ENCODE measurements around the gene CIAO1. TPM values are rescaled to one million over a fixed set of nuclear protein-coding genes. Genes with fewer than 3 reads are reported as not detected.

Gene CIAO1
- total and polyA plus RNA-seq, 7 donors: 45.6 to 110 (median 77.4) TPM

DNA sequence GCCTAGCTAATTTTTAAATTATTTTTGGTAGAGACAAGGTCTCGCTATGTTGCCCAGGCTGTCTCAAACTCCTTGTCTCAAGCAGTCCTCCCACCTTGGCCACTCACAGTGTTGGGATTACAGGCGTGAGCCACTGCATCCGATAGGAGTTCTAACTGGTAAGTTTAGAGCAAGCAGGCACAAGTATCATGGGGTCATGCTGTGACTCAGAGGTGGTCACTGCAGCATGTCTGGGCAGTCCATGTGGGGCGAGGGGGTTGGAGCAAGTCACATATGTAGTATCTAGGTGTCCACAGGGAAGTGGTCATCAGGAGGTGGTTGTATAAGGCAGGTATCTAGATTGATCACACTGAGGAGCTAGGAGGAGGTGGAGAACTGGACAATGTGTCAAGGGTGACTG, 34.7 kb upstream of the CIAO1 start:
- WGBS, 2 donors: 94 to 96% methylated on average over 4 of the region's 4 CpGs
- Histone ChIP-seq H3K9me3 (no peaks in the 10 kb centered on the region), H3K4me1 (no peaks in the 10 kb centered on the region), H3K27ac (no peak overlapping the region), H3K4me3 (no peak overlapping the region), H3K36me3 (no peaks in the 10 kb centered on the region), H3K27me3 (no peaks in the 10 kb centered on the region)
- intact Hi-C loops (cut with DNase I): no loop called here
- no peak for DNase-seq
- TF ChIP-seq POLR2AphosphoS5 (IDR thresholded peaks at IDR 0.05) (no peak), EP300 (IDR thresholded peaks at IDR 0.05) (no peak), POLR2A (IDR thresholded peaks at IDR 0.05) (no peak)
- TF ChIP-seq, protein P1, sequence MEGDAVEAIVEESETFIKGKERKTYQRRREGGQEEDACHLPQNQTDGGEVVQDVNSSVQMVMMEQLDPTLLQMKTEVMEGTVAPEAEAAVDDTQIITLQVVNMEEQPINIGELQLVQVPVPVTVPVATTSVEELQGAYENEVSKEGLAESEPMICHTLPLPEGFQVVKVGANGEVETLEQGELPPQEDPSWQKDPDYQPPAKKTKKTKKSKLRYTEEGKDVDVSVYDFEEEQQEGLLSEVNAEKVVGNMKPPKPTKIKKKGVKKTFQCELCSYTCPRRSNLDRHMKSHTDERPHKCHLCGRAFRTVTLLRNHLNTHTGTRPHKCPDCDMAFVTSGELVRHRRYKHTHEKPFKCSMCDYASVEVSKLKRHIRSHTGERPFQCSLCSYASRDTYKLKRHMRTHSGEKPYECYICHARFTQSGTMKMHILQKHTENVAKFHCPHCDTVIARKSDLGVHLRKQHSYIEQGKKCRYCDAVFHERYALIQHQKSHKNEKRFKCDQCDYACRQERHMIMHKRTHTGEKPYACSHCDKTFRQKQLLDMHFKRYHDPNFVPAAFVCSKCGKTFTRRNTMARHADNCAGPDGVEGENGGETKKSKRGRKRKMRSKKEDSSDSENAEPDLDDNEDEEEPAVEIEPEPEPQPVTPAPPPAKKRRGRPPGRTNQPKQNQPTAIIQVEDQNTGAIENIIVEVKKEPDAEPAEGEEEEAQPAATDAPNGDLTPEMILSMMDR (IDR thresholded peaks at IDR 0.05): no peak

DNA sequence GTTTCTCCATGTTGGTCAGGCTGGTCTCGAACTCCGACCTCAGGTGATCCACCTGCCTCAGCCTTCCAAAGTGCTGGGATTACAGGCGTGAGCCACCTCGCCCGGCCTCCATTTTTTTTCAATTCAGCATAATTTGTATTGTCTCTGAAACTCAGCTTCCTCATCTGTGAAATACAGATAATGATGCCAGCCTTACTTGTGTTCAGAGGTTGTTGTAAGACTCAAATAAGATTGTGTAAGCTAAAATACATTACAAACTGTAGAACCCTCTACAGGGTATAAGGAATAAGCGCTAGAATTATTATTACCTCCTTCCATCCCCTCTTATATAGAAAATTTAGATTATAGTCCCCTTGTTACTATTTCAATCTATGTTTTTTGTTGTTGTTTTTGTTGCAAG, 32.6 kb upstream of the CIAO1 start:
- no peaks in the 10 kb centered on the region for H3K9me3 ChIP-seq
- H3K27ac ChIP-seq: no peak overlapping the region
- no peaks in the 10 kb centered on the region for H3K36me3 ChIP-seq
- no peaks in the 10 kb centered on the region for H3K4me1 ChIP-seq
- TF ChIP-seq POLR2A (IDR thresholded peaks at IDR 0.05) (no peak), EP300 (IDR thresholded peaks at IDR 0.05) (no peak), POLR2AphosphoS5 (IDR thresholded peaks at IDR 0.05) (no peak)
- TF ChIP-seq, protein P1 (IDR thresholded peaks at IDR 0.05): no peak
- intact Hi-C loops (cut with DNase I): no loop called here
- WGBS, 2 donors: 91 to 92% methylated on average over 6 of the region's 6 CpGs
- H3K4me3 ChIP-seq: no peak overlapping the region
- DNase-seq: no peak
- no peaks in the 10 kb centered on the region for H3K27me3 ChIP-seq

DNA sequence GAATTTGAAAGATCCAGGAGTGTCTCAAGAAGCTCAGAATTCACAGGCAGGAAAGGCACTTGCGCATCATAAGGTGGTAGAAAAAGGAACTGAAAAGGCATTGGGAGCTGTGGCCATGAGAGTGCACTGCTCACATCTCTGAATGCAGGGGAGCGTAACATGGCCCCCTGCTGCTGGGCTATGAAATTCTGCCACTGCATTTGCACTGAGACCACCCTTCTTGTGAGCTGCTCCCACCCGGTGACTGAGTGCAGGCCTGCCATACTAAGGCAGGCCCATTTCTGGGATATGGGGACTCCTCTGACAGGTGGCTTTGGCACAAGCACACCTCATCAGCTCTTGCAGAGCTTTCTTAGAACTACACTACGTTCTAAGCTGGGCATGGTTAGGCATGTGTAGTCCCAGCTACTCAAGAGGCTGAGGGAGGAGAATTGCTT, 32.1 kb upstream of the CIAO1 start:
- no peak overlapping the region for H3K27ac ChIP-seq
- no peaks in the 10 kb centered on the region for H3K27me3 ChIP-seq
- no peak overlapping the region for H3K4me3 ChIP-seq
- no peaks in the 10 kb centered on the region for H3K4me1 ChIP-seq
- TF ChIP-seq, protein P1 (IDR thresholded peaks at IDR 0.05): no peak
- TF ChIP-seq POLR2A (IDR thresholded peaks at IDR 0.05) (no peak), POLR2AphosphoS5 (IDR thresholded peaks at IDR 0.05) (no peak), EP300 (IDR thresholded peaks at IDR 0.05) (no peak)
- intact Hi-C loops (cut with DNase I): no loop called here
- 73 to 96% methylated on average over 4 of the region's 4 CpGs for WGBS, 2 donors
- peak; percentile 14 for DNase-seq
- no peaks in the 10 kb centered on the region for H3K9me3 ChIP-seq
- H3K36me3 ChIP-seq: no peaks in the 10 kb centered on the region

DNA sequence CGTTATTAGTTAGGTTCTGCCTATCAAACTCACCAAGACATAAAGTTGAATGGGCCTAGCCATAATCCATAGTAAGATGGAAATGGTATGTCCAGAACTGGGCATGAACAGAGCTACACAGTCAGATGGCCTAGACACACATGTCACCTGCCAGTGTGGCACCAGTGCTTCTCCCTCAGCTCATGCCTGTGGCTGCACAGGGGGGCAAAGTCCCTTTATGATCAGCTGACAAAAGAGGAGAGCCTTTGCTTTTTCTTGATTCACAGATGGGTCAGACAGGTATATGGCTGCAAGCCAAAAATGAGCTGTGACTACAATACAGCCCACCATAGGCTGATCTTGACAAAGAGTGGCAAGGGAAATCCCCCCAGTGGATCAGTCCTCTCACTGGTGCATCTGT, 29.1 kb upstream of the CIAO1 start:
- no peaks in the 10 kb centered on the region for H3K9me3 ChIP-seq
- no peak for TF ChIP-seq POLR2A (IDR thresholded peaks at IDR 0.05)
- TF ChIP-seq EP300 (IDR thresholded peaks at IDR 0.05): no peak
- no peak for TF ChIP-seq POLR2AphosphoS5 (IDR thresholded peaks at IDR 0.05)
- TF ChIP-seq, protein P1 (IDR thresholded peaks at IDR 0.05): no peak
- WGBS, 2 donors: 97% methylated on average over 1 of the region's 1 CpG
- H3K27me3 ChIP-seq: no peaks in the 10 kb centered on the region
- peak; percentile 3 for DNase-seq
- H3K36me3 ChIP-seq: peaks cover 0 to 14% (median 0%) of the 10 kb centered on the region in 4 donors
- H3K4me3 ChIP-seq: no peak overlapping the region
- H3K27ac ChIP-seq: no peak overlapping the region
- intact Hi-C loops (cut with DNase I): no loop called here
- H3K4me1 ChIP-seq: no peaks in the 10 kb centered on the region

DNA sequence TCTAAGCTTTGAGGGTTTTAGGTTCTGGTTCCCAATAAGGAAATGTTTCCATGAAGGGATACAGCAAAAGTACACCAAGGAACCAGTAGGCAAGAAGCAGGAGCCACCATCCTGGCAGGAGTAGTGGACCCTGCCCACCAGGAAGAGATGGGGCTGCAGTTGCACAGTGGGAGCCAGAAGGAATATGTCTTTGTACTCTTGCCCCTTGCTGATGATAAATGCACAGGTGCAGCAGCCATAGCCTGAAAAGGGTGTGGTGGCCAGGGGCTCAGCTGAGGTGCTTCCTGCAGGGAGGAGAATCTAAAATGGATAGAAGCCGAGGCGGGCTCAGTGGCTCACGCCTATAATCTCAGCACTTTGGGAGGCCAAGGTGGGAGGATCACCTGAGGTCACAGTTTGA, 27.8 kb upstream of the CIAO1 start:
- intact Hi-C loops (cut with DNase I): no loop called here
- Histone ChIP-seq H3K4me3 (no peak overlapping the region), H3K27ac (no peak overlapping the region), H3K27me3 (no peaks in the 10 kb centered on the region), H3K36me3 (peaks cover 0 to 14% (median 0%) of the 10 kb centered on the region in 4 donors), H3K9me3 (no peaks in the 10 kb centered on the region), H3K4me1 (no peaks in the 10 kb centered on the region)
- WGBS, 2 donors: 31 to 69% methylated on average over 3 of the region's 3 CpGs
- DNase-seq: no peak
- TF ChIP-seq POLR2A (IDR thresholded peaks at IDR 0.05) (no peak), EP300 (IDR thresholded peaks at IDR 0.05) (no peak), POLR2AphosphoS5 (IDR thresholded peaks at IDR 0.05) (no peak)
- TF ChIP-seq, protein P1 (IDR thresholded peaks at IDR 0.05): no peak

Measured in sigmoid colon (tissue), 7 donors.